ENCODE results near the gene FDX2. TPM values are rescaled to one million over a fixed set of nuclear protein-coding genes. Genes with fewer than 3 reads are reported as not detected.

Gene FDX2
- total RNA-seq, 1 donor from 2014 or later, result 23.3 TPM

DNA sequence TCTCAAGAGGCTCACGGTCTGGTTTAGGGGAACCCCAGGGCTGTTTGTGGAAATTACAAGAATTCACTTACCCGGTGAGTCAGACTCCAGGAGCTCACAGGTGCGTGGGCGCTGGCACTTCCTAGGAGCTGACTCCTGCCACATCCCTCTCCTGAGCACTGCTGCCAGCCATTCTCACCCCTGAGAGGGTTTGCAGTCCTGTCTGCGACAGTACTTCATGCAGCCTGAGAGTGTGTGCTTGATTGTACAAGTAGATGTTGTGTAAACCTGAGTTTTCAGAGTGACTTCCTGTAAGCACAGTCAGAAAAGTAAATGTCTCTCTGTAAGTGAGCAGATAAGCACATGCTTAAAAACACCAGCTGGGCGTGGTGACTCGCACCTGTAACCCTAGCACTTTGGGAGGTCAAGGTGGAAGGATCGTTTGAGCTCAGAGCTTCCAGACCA, 55.7 kb downstream of the FDX2 start:
- Mint-ChIP-seq H3K4me1 (ENCODE audit: unreplicated experiment) (no peaks in the 10 kb centered on the region), H3K9me3 (no peaks in the 10 kb centered on the region), H3K4me3 (no peak overlapping the region), H3K36me3 (peaks cover 12% of the 10 kb centered on the region), H3K27ac (peak overlapping the region; percentile 58), H3K27me3 (no peaks in the 10 kb centered on the region)
- DNase-seq (ENCODE audit: extremely low spot score, unreplicated experiment), result no peak
- TF ChIP-seq, protein P1, sequence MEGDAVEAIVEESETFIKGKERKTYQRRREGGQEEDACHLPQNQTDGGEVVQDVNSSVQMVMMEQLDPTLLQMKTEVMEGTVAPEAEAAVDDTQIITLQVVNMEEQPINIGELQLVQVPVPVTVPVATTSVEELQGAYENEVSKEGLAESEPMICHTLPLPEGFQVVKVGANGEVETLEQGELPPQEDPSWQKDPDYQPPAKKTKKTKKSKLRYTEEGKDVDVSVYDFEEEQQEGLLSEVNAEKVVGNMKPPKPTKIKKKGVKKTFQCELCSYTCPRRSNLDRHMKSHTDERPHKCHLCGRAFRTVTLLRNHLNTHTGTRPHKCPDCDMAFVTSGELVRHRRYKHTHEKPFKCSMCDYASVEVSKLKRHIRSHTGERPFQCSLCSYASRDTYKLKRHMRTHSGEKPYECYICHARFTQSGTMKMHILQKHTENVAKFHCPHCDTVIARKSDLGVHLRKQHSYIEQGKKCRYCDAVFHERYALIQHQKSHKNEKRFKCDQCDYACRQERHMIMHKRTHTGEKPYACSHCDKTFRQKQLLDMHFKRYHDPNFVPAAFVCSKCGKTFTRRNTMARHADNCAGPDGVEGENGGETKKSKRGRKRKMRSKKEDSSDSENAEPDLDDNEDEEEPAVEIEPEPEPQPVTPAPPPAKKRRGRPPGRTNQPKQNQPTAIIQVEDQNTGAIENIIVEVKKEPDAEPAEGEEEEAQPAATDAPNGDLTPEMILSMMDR (conservative IDR thresholded peaks at IDR 0.05), result no peak

Other genes with a start within 250 kb of the FDX2 start
- 16.8 and 18.9 TPM in 2 replicates for gene SHFL, start 229.7 kb downstream of the FDX2 start, total RNA-seq (ENCODE audit: low replicate concordance)
- gene ANGPTL6, start 213.3 kb downstream of the FDX2 start, total RNA-seq (ENCODE audit: low replicate concordance), result 0.27 TPM in 1 of 2 replicates, not detected in the other
- 59.2 and 62.4 TPM in 2 replicates for gene PPAN, start 209.7 kb downstream of the FDX2 start, total RNA-seq (ENCODE audit: low replicate concordance)
- gene P2RY11, start 204.3 kb downstream of the FDX2 start, total RNA-seq (ENCODE audit: low replicate concordance), result 22.7 and 26.0 TPM in 2 replicates
- gene EIF3G, start 196.1 kb downstream of the FDX2 start, total RNA-seq (ENCODE audit: low replicate concordance), result 179 and 215 TPM in 2 replicates
- 85.0 and 167 TPM in 2 replicates for gene DNMT1, start 121.1 kb downstream of the FDX2 start, total RNA-seq (ENCODE audit: low replicate concordance)
- gene S1PR2, start 84.7 kb downstream of the FDX2 start, total RNA-seq (ENCODE audit: low replicate concordance), result 8.0 and 23.3 TPM in 2 replicates
- 67.3 and 68.0 TPM in 2 replicates for gene MRPL4, start 63.8 kb downstream of the FDX2 start, total RNA-seq (ENCODE audit: low replicate concordance)
- gene ICAM1, start 44.9 kb downstream of the FDX2 start, total RNA-seq (ENCODE audit: low replicate concordance), result 3.3 and 3.6 TPM in 2 replicates
- gene ICAM4, start 29.1 kb downstream of the FDX2 start, total RNA-seq (ENCODE audit: low replicate concordance), result 2.8 and 5.3 TPM in 2 replicates
- gene ICAM5, start 26.1 kb downstream of the FDX2 start, total RNA-seq (ENCODE audit: low replicate concordance), result 2.3 and 3.8 TPM in 2 replicates
- 5.5 and 17.0 TPM in 2 replicates for gene ZGLP1, start 6.2 kb downstream of the FDX2 start, total RNA-seq (ENCODE audit: low replicate concordance)
- 42.5 and 48.4 TPM in 2 replicates for gene RAVER1, start 17.5 kb upstream of the FDX2 start, total RNA-seq (ENCODE audit: low replicate concordance)
- gene ICAM3, start 23.6 kb upstream of the FDX2 start, total RNA-seq (ENCODE audit: low replicate concordance), result 5.8 and 8.2 TPM in 2 replicates
- gene TYK2, start 64.6 kb upstream of the FDX2 start, total RNA-seq (ENCODE audit: low replicate concordance), result 96.6 and 131 TPM in 2 replicates
- 125 and 126 TPM in 2 replicates for gene CDC37, start 87.5 kb upstream of the FDX2 start, total RNA-seq (ENCODE audit: low replicate concordance)
- gene PDE4A, start 104.5 kb upstream of the FDX2 start, total RNA-seq (ENCODE audit: low replicate concordance), result 0.90 and 1.6 TPM in 2 replicates
- 49.7 and 71.2 TPM in 2 replicates for gene KEAP1, start 187.3 kb upstream of the FDX2 start, total RNA-seq (ENCODE audit: low replicate concordance)
- 0.21 and 1.1 TPM in 2 replicates for gene S1PR5, start 201.4 kb upstream of the FDX2 start, total RNA-seq (ENCODE audit: low replicate concordance)
- 35.8 and 44.6 TPM in 2 replicates for gene ATG4D, start 227.9 kb upstream of the FDX2 start, total RNA-seq (ENCODE audit: low replicate concordance)
- 19.0 and 34.4 TPM in 2 replicates for gene KRI1, start 250.0 kb upstream of the FDX2 start, total RNA-seq (ENCODE audit: low replicate concordance)

All from type B pancreatic cell (in vitro differentiated cells).